Glutamatergic neuron (in vitro differentiated cells): ENCODE data around the gene WDFY4. TPM values are rescaled to one million over a fixed set of nuclear protein-coding genes. Genes with fewer than 3 reads are reported as not detected.

Source experiments
- DNase-seq: peaks from one replicate; pipeline ENCODE4 v3.0.0; 2022
- H3K27ac Mint-ChIP-seq: one replicate; pipeline ENCODE4 v1.8.0; 2020; ENCODE audit warnings: mild to moderate bottlenecking, mixed read lengths, inconsistent platforms; ENCODE audit not compliant: unreplicated experiment
- H3K27me3 Mint-ChIP-seq: one replicate; pipeline ENCODE4 v1.8.0; 2020; ENCODE audit warnings: mild to moderate bottlenecking, moderate library complexity, mixed read lengths, inconsistent platforms; ENCODE audit not compliant: unreplicated experiment
- H3K36me3 Mint-ChIP-seq: one replicate; pipeline ENCODE4 v1.8.0; 2020; ENCODE audit warnings: mild to moderate bottlenecking, mixed read lengths, inconsistent platforms; ENCODE audit not compliant: unreplicated experiment
- H3K4me1 Mint-ChIP-seq: one replicate; pipeline ENCODE4 v1.8.0; 2020; ENCODE audit warnings: mild to moderate bottlenecking, low read depth, mixed read lengths, inconsistent platforms; ENCODE audit not compliant: unreplicated experiment
- H3K4me3 Mint-ChIP-seq: one replicate; pipeline ENCODE4 v1.8.0; 2020; ENCODE audit warnings: mild to moderate bottlenecking, mixed read lengths, inconsistent platforms; ENCODE audit not compliant: unreplicated experiment
- H3K9me3 Mint-ChIP-seq: one replicate; pipeline ENCODE4 v1.8.0; 2020; ENCODE audit warnings: mild to moderate bottlenecking, moderate library complexity, mixed read lengths, inconsistent platforms; ENCODE audit not compliant: unreplicated experiment
- total RNA-seq: library from RNA; stranded (reverse); fragmentation: NEBNext Ultra II Directional; extraction: Animal tissue kit (Norgen Biotek cat#: 25700); gene quantifications from one replicate; pipeline ENCODE4 v1.2.1, GENCODE V29; 2021; ENCODE audit not compliant: unreplicated experiment
- TF ChIP-seq, protein P1 (sequence below): fragments of 200-600 bp; sonication (generic); IDR thresholded peaks from one replicate; pipeline ENCODE4 v1.5.0; 2021; ENCODE audit not compliant: partially characterized antibody, unreplicated experiment

WDFY4 gene
- total RNA-seq, 1 donor from 2014 or later, result not detected

DNA sequence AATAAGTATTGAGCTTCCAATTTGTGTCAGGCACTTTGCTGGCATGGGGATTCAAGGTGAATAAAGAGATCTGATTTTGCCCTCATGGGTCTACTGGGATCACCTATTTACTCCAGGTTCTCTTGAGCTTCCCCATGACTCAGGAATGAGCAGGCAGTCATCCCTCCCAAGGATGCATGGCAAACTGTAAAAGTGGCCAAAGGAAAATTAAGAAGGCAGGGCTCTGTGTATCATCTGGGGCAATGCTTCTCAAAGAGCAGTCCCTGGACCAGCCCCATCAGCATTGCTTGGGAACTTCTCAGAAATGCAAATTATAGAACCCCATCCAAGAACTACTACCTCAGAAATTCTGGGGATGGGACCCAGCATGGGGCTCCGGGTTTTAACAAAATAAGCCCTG lies 48.7 kb downstream of the WDFY4 start:
- Mint-ChIP-seq H3K4me3 (no peak overlapping the region), H3K4me1 (no peaks in the 10 kb centered on the region), H3K9me3 (peaks cover 2% of the 10 kb centered on the region), H3K27me3 (no peaks in the 10 kb centered on the region), H3K27ac (no peak overlapping the region), H3K36me3 (no peaks in the 10 kb centered on the region)
- TF ChIP-seq, protein P1, sequence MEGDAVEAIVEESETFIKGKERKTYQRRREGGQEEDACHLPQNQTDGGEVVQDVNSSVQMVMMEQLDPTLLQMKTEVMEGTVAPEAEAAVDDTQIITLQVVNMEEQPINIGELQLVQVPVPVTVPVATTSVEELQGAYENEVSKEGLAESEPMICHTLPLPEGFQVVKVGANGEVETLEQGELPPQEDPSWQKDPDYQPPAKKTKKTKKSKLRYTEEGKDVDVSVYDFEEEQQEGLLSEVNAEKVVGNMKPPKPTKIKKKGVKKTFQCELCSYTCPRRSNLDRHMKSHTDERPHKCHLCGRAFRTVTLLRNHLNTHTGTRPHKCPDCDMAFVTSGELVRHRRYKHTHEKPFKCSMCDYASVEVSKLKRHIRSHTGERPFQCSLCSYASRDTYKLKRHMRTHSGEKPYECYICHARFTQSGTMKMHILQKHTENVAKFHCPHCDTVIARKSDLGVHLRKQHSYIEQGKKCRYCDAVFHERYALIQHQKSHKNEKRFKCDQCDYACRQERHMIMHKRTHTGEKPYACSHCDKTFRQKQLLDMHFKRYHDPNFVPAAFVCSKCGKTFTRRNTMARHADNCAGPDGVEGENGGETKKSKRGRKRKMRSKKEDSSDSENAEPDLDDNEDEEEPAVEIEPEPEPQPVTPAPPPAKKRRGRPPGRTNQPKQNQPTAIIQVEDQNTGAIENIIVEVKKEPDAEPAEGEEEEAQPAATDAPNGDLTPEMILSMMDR, result no peak
- DNase-seq, result no peak

GRCh38 chr10:48735836-48736390 lies 51.2 kb downstream of the WDFY4 start:
- no peak for DNase-seq
- TF ChIP-seq, protein P1, result no peak
- H3K4me1 Mint-ChIP-seq, result no peaks in the 10 kb centered on the region

DNA sequence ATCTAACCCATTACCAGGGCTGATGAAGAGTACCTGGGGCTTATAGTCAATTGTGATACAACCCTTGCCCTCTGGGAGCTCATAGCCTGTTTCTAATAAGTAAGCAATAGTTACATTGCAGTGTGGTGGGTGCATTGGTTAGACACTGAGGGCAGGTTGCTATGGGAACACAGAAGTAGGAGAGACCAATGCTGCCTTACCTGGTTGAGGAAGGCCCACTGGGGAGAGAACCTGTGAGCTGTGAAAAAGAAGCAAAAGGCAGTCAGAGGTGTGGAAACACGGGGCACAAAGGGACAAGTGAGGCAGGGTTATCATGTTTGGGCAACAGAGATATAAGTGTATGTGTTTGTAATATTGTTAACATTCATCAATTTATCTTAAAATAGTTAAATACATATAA lies 51.9 kb downstream of the WDFY4 start:
- no peak for DNase-seq
- Mint-ChIP-seq H3K27me3 (no peaks in the 10 kb centered on the region), H3K4me1 (no peaks in the 10 kb centered on the region), H3K36me3 (no peaks in the 10 kb centered on the region), H3K4me3 (no peak overlapping the region), H3K9me3 (peaks cover 2% of the 10 kb centered on the region), H3K27ac (no peak overlapping the region)
- TF ChIP-seq, protein P1, result no peak

More at GRCh38 chr10:48735836-48736390, 51.2 kb downstream of the WDFY4 start:
- no peak overlapping the region for H3K4me3 Mint-ChIP-seq
- H3K9me3 Mint-ChIP-seq, result peaks cover 2% of the 10 kb centered on the region
- H3K27ac Mint-ChIP-seq, result no peak overlapping the region
- H3K27me3 Mint-ChIP-seq, result no peaks in the 10 kb centered on the region
- no peaks in the 10 kb centered on the region for H3K36me3 Mint-ChIP-seq

DNA sequence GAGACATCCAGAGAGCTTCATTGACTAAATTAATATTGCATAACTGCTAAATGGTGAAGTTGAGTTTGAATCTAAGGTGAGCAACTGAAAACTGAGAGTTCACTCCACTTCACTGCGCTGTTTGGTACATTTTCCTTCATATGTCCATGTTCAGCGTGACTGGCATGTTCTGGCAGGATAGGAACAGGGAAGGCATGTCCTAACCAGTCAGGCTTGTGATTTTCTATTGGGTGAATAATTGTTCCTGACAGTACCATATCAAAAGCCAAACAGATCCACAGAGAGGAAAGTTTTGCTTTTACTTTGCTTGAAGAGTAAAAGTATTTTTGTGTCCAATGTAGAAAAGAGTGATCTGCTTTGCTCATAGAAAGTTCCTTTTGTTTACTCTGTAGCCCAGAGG lies 53.2 kb downstream of the WDFY4 start:
- no peak for DNase-seq
- TF ChIP-seq, protein P1, result no peak
- no peaks in the 10 kb centered on the region for H3K27me3 Mint-ChIP-seq

DNA sequence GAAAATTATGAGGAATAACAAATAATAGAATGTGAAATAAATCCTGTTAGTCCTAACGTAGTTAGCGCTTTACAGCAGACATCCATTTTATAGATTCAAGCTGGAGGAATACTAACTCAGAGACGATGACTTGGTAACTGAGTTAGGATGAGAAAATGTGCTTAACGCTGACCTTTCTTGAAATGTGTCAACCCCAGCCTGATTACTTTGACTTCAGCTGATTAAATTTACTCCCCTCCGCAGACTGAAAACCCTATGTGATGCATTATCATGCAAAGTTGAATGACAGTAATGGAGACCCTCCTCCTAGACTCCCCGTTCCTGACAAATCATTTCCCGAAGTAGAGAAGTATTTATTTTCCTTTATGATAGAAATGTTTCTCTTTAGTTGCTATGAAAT lies 54.5 kb downstream of the WDFY4 start:
- Mint-ChIP-seq H3K9me3 (peaks cover 2% of the 10 kb centered on the region), H3K27ac (no peak overlapping the region), H3K36me3 (no peaks in the 10 kb centered on the region), H3K4me3 (no peak overlapping the region), H3K27me3 (peaks cover 3% of the 10 kb centered on the region), H3K4me1 (no peaks in the 10 kb centered on the region)
- TF ChIP-seq, protein P1, result no peak
- DNase-seq, result no peak

More for the DNA sequence above, 53.2 kb downstream of the WDFY4 start:
- peaks cover 2% of the 10 kb centered on the region for H3K9me3 Mint-ChIP-seq
- no peaks in the 10 kb centered on the region for H3K4me1 Mint-ChIP-seq
- H3K36me3 Mint-ChIP-seq, result no peaks in the 10 kb centered on the region
- no peak overlapping the region for H3K4me3 Mint-ChIP-seq
- H3K27ac Mint-ChIP-seq, result no peak overlapping the region
